ENCODE data around the gene PTPRU.

DNA sequence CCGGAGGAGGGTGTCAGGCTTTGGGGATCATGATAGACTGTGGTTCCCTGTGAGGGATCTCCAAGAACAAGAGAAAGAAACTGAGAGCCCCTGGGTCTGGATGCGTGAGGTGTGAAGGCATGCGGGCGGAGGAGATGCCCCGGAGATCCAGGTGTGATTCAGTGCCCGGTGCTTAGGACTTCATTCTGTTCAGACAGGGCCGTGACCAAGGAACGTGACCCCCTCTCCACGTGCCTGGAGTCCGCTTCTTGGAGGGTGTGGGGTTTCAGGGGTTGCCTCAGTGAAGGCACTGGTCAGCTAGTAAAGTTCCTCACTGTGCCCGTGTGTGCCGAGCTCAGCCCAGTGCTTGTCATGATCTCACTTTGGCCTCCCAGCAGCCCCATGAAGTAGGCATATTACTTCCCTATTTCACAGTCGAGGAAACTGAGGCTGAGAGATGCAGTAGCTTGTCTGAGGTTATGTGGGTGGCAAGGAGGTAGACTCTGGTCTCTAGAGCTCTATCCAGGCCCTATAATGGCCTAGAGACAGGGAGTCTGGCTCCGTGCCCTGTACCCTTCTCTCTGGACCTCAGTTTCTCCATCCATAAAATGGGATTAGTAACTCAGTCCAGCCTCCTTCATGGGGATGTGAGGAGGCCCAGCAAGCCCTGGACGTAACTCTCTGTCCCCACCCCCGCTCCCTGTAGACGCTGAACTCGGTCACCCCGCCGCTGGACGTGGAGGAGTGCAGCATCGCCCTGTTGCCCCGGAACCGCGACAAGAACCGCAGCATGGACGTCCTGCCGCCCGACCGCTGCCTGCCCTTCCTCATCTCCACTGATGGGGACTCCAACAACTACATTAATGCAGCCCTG, 81.0 kb downstream of the PTPRU start:
- TF ChIP-seq NFRKB (IDR thresholded peaks at IDR 0.05) (no peak), TARDBP (IDR thresholded peaks at IDR 0.05) (no peak), SUZ12 (IDR thresholded peaks at IDR 0.05) (no peak), SP1 (IDR thresholded peaks at IDR 0.05) (no peak), FOXK2 (IDR thresholded peaks at IDR 0.05) (no peak), BHLHE40 (IDR thresholded peaks at IDR 0.05; ENCODE audit: borderline replicate concordance) (no peak), ARNT (IDR thresholded peaks at IDR 0.05) (no peak), ELF4 (IDR thresholded peaks at IDR 0.05) (no peak), FOXM1 (IDR thresholded peaks at IDR 0.05; ENCODE audit: borderline replicate concordance) (no peak), HDGF (IDR thresholded peaks at IDR 0.05; ENCODE audit: borderline replicate concordance) (no peak), ZNF384 (IDR thresholded peaks at IDR 0.05) (no peak)
- TF ChIP-seq, protein P1, sequence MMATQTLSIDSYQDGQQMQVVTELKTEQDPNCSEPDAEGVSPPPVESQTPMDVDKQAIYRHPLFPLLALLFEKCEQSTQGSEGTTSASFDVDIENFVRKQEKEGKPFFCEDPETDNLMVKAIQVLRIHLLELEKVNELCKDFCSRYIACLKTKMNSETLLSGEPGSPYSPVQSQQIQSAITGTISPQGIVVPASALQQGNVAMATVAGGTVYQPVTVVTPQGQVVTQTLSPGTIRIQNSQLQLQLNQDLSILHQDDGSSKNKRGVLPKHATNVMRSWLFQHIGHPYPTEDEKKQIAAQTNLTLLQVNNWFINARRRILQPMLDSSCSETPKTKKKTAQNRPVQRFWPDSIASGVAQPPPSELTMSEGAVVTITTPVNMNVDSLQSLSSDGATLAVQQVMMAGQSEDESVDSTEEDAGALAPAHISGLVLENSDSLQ (IDR thresholded peaks at IDR 0.05) = no peak

Measured in HEK293T (cell line).